Dermis microvascular lymphatic vessel endothelial cell (primary cell): ENCODE data around the gene DFFA. TPM values are rescaled to one million over a fixed set of nuclear protein-coding genes. Genes with fewer than 3 reads are reported as not detected.
A peak's percentile ranks its signal among the peaks of the same experiment; 100 is the strongest.
"Not testable (repeated sequence)": the region's sequence is repeated elsewhere in the genome, so short reads cannot be mapped to it uniquely, and the experiment has no call there.

Experiments used
- DNase-seq, 2 donors: peaks; one replicate each; pipeline versions ENCODE4 v3.0.0 to v3.0.0-alpha.2; 2010; ENCODE audit warnings: low read depth in 2 of 2
- total RNA-seq: library from RNA; depleted of rRNA; stranded (reverse); fragments of >200 nt; gene quantifications from 2 replicates; pipeline ENCODE4 v1.2.1, GENCODE V29; 2014

The DFFA gene
- total RNA-seq, 1 donor from 2014 or later: 38.3 TPM

- DNase-seq: peak; percentile 67 to 83
Observed at GRCh38 chr1:10430216-10431069, 41.9 kb downstream of the DFFA start, which contains the start of gene CENPS. CENPS (plus strand) TSS chr1:10430433; CDS start chr1:10430518, 85 bp downstream.

DNA sequence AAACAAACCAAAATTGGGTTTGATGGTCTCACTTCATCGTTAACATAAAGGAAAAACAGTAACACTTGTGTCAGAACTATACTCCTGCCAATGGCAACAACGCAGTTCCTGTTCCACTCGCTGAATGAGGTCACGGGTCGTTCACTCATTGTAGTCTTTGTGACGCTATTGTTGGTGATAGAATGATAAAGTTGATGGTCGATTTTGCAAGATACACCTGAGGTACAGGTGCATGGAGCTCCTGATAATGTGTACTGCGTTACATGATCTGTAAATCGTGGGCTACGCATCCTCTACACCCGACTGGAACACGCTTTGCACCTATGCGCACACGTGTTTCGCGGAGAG, 42.5 kb downstream of the DFFA start:
- peak; percentile 89 to 91 for DNase-seq

DNA sequence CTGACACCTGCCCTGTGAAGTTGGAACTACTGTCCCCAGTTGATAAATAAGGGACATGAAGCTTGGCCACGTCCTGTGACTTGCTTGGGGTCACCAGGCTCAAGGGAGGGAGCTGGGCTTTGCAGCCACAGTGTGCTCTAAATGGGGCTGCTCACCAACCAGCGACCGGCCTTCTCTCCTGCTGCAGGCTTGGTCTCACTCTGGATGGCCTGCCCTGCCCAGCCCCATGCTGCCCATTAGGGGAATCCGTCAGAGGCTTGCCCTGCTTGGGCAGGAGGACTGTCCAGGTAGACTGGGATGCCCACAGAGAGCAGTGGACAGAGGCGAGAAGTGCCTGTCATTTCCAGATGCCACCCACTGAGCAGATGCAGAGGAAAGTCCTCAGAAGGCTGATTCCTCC, 43.3 kb downstream of the DFFA start:
- no peak for DNase-seq

DNA sequence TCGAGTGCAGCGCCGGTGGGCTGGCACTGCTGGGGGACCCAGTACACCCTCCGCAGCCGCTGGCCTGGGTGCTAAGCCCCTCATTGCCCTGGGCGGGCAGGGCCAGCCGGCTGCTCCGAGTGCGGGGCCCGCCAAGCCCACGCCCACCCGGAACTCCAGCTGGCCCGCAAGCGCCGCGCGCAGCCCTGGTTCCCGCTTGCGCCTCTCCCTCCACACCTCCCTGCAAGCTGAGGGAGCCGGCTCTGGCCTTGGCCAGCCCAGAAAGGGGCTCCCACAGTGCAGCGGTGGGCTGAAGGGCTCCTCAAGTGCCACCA, 45.8 kb downstream of the DFFA start:
- not testable (repeated sequence) for DNase-seq

DNA sequence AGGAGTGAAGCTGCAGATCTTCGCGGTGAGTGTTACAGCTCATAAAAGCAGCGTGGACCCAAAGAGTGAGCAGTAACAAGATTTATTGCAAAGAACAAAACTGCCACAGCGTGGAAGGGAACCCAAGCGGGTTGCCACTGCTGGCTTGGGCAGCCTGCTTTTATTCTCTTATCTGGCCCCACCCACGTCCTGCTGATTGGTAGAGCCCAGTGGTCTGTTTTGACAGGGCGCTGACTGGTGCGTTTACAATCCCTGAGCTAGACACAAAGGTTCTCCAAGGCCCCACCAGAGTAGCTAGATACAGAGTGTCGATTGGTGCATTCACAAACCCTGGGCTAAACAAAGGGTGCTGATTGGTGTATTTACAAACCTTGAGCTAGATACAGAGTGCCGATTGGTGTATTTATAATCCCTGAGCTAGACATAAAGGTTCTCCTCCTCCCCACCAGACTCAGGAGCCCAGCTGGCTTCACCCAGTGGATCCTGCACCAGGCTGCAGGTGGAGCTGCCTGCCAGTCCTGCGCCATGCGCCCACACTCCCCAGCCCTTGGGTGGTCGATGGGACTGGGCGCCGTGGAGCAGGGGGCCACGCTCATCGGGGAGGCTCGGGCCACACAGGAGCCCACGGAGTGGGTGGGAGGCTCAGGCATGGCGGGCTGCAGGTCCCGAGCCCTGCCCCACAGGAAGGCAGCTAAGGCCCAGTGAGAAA, 46.3 kb downstream of the DFFA start:
- DNase-seq: not testable (repeated sequence)

DNA sequence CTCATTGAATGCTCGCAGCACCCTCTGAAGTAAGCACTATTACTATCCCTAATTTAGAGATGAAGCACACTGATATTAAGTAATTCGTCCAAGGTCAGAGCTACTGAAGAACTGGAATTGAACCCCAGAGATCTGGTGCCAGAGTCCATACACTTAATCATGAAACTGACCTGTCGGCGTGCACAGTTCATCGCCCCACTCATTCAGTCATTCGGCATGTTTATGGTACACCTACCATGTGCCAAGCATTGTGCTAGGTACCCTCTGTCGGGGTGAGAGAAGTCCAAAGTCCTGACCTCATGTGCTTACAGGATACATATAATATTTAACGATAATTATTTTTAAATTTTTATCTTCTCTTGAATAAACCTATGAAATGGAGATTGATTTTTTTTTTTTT, 47.7 kb downstream of the DFFA start:
- DNase-seq: no peak

DNA sequence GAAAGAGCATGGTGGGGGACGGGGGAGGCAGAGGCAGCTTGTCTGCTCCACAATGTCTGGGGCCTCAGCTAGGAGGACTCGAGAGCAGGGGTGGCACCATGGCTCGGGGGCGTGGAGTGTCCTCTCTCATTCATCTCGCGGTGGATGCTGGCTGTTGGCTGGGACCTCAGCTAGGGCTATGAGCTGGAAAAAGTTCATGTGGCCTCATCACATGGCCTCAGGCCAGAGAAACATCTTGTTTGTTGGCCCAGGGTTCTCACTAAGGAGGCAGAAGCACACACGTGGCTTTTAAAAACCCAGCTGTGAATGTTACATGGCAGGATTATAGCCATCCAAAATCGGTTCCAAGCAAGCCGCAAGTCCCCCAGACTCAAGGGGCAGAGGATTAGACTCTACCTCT, 48.3 kb downstream of the DFFA start:
- no peak for DNase-seq

DNA sequence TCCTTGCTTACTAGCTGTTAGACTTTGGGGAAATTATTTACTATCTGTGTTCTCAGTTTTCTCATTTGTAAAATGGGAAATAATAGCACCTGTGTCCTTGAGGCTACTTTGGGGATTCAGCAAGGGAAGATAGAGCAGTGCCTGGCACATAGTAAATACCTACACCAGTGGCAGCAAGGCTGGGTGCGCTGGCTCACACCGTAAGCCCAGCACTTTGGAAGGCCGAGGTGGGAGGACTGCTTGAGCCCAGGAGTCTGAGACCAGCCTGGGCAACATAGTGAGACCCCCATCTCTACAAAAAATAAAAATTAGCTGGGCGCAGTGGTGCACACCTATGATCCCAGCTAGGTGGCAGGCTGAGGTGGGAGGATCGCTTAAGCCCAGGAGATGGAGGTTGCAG, 50.7 kb downstream of the DFFA start:
- no peak for DNase-seq

GRCh38 chr1:10419351-10419750, 53.0 kb downstream of the DFFA start:
- no peak for DNase-seq

- not testable (repeated sequence) for DNase-seq
Observed at GRCh38 chr1:10418741-10419140, 53.6 kb downstream of the DFFA start.

DNA sequence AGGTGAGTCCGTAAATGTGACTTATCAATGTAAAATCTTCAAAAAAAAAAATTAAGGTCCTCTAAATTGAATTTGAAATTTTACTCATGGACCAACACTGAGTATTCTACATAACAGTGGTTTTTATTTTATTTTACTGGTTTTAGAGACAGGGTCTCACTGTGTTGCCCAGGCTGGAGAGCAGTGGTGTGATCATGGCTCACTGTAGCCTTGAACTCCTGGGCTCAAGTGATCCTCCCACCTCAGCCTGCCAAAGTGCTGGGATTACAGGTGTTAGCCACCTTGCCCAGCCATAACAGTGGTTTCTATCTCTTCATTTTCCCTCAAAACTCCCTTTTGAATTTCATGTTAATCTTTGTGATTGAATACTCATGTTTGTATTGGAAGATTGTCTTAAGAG, 56.4 kb downstream of the DFFA start:
- DNase-seq: not testable (repeated sequence)

GRCh38 chr1:10415211-10415930, 57.0 kb downstream of the DFFA start:
- peak in 1 of 2 donors; percentile 79 for DNase-seq

DNA sequence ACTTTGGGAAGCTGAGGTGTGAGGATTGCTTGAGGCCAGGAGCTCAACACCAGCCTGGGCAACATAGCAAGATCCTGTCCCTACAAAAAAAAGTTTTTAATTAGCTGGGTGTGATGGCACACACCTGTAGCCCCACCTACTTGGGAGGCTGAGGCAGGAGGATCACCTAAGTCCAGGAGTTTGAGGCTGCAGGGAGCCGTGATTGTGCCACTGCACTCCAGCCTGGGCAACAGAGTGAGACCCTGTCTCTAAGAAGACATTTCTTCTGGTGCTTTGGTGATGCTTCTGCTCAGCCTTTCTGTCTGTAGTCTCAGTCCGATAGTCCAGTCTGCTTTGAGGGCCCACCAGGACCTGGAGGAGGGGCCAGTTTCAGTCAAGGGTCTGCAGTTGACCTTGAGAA, 65.1 kb downstream of the DFFA start:
- no peak for DNase-seq

Other genes starting within 250 kb of the DFFA start
- 64.5 and 79.3 TPM in 2 replicates for gene PGD, start 73.5 kb downstream of the DFFA start, total RNA-seq
- gene CENPS, start 42.1 kb downstream of the DFFA start, total RNA-seq: 6.3 and 7.7 TPM in 2 replicates
- 0.13 TPM in 1 of 2 replicates, not detected in the other for gene CORT, start 22.5 kb downstream of the DFFA start, total RNA-seq
- gene PEX14, start 2.4 kb upstream of the DFFA start, total RNA-seq: 7.6 and 12.4 TPM in 2 replicates